Activated naive CD4-positive, alpha-beta T cell treated with anti-CD3 and anti-CD28 coated beads, Interleukin-2, amount 50 U/mL, for 16 hours (primary cell): Measurements from ENCODE around the gene RHOF.
A peak's percentile ranks its signal among the peaks of the same experiment; 100 is the strongest.

Source experiments
- DNase-seq: peaks from one replicate; pipeline ENCODE4 v3.0.0-alpha.2; 2020

The RHOF gene

GRCh38 chr12:121819212-121819949 lies 25.9 kb upstream of the RHOF start:
- no peak for DNase-seq

DNA sequence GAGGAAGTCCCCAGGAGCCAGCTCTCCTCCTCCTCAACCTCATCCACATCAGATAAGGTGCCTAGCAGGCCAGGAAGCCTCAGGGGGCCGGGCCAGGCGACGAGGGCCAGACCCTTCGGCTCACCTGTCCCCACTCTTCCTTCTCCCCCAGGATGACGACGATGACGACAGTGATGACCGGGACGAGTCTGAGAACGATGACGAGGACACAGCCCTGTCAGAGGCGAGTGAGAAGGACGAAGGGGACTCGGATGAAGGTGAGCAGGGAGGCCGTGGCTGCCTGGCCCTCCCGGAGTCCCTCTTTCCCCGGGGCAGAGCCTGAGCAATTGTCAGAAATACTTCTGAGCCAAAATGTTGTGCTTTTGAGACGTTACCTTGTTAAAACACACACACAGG lies 24.2 kb upstream of the RHOF start:
- no peak for DNase-seq

DNA sequence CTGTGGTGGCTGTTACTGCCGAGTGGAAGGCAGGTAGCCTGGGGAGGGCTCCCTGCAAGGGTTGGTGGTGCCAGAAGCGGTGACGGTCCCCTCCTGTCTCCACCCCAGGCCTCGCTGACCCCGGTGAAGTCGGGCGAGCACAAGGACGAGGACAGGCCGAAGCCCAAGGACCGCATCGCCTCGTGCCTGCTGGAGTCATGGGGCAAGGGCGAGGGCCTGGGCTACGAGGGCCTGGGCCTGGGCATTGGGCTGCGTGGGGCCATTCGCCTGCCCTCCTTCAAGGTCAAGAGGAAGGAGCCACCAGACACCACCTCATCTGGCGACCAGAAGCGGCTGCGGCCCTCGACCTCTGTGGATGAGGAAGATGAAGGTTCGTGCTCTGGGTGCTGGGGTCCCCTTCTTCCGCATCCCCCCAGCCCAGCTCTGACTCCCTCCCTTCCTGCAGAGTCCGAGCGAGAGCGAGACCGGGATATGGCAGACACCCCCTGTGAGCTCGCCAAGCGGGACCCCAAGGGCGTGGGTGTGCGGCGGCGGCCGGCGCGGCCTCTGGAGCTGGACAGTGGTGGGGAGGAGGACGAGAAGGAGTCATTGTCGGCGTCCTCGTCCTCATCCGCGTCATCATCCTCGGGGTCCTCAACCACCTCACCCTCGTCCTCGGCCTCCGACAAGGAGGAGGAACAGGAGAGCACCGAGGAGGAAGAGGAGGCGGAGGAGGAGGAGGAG lies 23.6 kb upstream of the RHOF start:
- DNase-seq, result no peak

DNA sequence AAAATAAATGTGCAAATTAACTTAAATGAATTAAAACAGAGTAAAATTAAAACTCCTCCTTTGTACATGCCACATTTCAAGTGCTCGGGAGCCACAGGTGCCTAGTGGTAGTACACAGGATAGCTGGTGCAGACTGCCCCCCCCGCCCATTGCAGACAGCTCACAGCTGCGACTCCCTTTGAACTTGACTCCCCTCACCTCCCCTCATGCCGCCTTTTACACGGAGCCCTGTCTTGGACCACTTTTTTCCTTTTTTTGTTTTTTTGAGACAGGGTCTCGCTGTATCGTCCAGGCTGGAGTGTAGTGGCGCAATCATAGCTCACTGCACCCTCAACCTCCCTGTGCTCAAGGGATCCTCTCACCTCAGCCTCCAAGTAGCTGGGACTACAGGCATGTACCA lies 21.8 kb upstream of the RHOF start:
- no peak for DNase-seq

DNA sequence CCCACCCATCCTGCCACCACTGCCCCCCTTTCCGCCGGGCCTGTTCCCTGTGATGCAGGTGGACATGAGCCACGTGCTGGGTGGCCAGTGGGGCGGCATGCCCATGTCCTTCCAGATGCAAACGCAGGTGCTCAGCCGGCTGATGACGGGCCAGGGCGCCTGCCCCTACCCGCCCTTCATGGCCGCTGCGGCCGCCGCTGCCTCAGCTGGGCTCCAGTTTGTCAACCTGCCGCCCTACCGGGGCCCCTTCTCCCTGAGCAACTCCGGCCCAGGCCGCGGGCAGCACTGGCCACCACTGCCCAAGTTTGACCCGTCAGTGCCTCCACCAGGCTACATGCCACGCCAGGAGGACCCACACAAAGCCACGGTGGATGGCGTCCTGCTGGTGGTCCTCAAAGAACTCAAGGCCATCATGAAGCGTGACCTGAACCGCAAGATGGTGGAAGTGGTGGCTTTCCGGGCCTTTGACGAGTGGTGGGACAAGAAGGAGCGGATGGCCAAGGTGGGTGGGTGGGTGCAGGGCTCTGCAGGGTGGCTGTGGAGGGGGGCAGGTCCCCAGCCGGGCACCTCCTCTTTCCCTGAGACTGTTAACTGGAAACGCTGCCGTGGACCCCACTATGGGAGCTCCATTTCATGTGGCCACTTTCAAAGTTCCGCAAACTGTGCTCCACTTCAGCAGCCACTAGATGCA lies 21.1 kb upstream of the RHOF start:
- no peak for DNase-seq

DNA sequence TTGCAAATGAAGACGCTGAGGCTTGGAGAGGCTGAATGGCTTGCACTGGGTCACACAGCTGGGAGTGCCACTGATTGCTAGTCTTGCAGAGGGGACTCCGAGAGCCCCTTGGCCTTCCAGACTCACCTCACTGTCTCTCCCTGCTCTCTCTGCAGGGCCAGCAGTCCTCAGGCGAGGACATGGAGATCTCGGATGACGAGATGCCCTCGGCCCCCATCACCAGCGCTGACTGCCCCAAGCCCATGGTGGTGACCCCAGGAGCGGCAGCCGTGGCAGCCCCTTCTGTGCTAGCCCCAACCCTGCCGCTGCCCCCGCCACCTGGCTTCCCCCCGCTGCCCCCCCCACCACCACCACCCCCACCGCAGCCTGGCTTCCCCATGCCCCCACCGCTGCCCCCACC lies 20.5 kb upstream of the RHOF start:
- no peak for DNase-seq

- peak; percentile 10 for DNase-seq
These were observed 19.7 kb upstream of the RHOF start for GRCh38 chr12:121812921-121813896.

DNA sequence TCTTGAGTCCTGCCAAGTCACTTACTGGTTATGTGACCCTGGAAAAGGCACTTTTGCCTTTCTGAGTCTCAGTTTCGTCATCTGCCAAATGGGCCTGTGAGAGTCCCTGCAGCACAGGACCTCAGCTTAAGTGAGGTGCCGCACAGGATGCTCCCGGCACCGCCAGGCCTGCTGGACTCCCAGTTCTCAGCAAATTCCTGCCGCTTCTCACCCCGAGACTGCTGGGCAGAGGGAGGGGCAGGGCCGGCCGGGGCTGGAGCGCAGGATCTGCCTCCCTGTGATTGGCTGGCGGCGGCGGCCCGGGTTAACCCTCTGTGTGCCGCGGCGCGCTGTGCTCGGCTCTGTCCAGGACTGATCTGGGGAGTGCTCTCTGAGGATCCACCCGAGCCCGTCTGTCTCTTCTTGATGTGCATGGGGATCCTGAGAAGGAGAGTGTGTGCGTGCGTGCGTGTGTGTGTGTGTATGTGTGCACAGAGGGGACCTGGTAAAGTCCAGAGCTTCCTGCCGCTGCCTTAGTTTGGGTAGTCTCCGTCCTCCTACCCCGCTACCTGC lies 18.9 kb upstream of the RHOF start:
- peak; percentile 39 for DNase-seq

- DNase-seq, result peak; percentile 68
These were observed 18.2 kb upstream of the RHOF start for GRCh38 chr12:121811434-121812319.

- DNase-seq, result no peak
These were observed 17.4 kb upstream of the RHOF start for GRCh38 chr12:121810833-121811433.

DNA sequence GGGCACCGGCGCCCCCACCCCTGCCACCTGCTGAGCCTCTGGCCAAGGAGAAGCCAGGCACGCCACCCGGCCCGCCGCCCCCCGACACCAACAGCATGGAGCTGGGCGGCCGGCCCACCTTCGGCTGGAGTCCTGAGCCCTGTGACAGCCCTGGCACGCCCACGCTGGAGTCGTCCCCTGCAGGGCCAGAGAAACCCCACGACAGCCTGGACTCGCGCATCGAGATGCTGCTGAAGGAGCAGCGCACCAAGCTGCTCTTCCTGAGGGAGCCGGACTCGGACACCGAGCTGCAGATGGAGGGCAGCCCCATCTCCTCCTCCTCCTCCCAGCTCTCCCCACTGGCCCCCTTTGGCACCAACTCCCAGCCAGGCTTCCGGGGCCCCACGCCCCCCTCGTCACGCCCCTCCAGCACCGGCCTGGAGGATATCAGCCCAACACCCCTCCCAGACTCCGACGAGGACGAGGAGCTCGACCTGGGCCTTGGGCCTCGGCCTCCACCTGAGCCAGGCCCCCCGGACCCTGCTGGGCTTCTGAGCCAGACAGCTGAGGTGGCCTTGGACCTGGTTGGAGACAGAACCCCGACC lies 16.8 kb upstream of the RHOF start:
- no peak for DNase-seq

- DNase-seq, result no peak
These were observed 16.2 kb upstream of the RHOF start for GRCh38 chr12:121809712-121810116.

GRCh38 chr12:121808623-121809022 lies 15.1 kb upstream of the RHOF start:
- DNase-seq, result no peak

DNA sequence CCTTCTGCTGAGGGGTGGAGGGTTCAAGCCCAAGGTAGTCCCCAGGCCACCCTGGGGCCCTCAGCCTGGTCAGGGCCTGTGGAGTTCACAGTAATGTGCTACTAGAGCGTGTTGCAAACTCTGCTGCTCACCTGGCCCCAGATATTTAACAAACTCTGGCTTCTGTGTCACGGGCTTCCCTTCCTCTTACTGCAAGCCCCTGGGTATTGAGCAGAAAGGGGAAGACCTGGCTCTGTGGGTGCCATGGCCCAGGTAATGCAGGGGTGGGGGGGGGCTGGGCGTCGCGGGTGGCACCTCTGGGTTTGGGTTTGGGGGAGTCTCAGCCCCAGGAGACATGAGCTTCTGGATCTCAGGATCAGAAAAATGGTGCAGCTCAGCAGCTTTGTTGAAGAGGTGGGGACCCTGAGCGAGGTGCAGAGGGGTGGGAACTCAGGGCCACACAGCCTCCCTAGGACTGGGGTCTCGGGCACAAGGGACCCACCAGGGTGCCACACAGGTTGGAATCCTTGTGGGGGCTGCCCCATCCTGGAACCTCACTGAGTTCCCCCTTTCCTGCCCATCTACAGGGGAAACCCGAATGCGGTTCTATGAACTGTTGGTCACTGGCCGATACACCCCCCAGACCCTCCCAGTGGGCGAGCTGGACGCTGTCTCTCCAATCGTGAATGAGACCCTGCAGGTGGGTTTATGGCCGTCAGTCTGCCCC lies 14.3 kb upstream of the RHOF start:
- DNase-seq, result no peak

DNA sequence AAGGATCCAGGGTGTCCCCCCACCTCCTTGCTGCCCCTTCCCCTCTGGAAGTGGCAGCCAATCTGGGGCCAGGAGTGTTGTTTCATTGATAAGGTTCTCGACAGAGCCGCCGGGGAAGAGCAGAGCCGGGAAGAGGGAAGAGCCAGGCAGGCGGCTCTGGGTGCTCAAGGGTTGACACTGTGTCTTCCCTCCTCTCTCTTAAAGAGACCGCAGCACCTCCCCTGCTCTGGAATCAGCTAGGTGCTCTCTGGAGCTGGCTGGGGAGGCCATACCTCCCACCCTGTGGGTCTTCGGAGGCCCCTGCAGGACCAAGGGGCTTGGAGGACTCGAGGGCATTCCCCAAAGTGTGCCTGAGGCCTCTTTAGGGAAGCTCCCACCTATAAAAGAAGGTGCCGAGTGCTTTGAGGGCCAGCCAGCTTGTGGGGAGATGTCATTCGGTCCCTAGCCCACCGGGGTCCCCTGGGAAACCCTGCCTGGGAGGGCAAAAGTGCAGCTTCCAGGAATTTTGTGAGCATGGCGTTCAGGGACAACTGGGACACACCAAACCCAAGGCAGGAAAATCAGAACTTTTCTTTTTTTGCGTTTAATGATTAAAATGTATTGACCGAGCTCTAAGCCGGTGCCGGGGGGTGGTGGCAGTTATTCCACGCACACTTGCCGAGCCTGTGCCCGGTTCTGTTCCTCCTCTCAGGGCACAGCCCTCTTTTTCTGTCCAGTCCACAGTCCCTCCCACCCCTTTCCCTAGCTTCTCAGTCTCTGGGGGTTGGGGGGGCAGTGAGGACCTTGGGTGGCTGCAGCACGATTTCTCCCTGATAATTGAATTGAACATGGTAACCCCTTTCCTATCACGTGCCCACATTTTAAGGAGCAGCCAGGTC lies 13.3 kb upstream of the RHOF start:
- no peak for DNase-seq

GRCh38 chr12:121806009-121806545 lies 12.6 kb upstream of the RHOF start:
- no peak for DNase-seq

DNA sequence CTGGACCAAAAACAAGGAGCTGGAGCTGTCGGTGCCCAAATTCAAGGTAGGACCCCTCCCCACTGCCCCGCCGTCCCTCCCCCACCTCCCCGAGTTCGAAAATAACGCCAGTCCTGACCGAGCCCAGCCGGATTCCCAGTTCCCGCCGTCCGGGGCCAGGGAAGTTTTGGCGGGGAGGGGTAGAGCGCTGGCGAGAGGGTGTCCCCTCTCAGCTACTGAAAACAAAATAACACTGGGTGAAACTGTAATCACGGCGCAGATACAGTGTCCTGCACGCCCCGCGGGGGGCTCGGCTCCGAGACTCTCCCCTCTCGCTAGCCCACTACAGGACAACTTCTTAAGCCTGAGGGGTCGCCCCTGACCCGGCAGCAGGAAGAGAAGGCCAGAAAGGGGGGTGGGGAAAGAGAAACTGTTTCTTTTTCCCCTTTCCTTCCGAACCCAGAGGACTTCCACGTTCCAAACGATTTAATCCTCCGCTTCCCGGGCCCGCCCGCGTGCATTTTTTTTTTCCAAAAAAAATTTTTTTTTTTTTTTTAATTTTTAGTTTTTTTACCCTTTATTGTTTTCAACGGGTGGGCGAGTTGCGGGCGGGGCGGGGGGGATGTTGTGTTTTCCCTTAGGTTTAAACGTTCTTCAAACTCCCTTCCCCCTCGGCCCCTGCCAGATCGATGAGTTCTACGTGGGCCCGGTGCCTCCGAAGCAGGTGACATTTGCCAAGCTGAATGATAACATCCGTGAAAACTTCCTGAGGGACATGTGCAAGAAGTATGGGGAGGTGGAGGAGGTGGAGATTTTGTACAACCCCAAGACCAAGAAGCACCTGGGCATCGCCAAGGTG lies 11.9 kb upstream of the RHOF start:
- no peak for DNase-seq
